HG03521 (cell line): ENCODE results near the gene ZNF750.

Source experiments
- ATAC-seq: cut with Tn5 transposase; IDR thresholded peaks from one replicate; pipeline ENCODE4 v1.9.1; 2021; ENCODE audit warnings: mild to moderate bottlenecking, moderate library complexity; ENCODE audit not compliant: unreplicated experiment

ZNF750 gene

GRCh38 chr17:82860606-82861392 is 21.0 kb upstream of the ZNF750 start:
- no peak for ATAC-seq

GRCh38 chr17:82859431-82860403 is 19.9 kb upstream of the ZNF750 start:
- ATAC-seq = no peak

GRCh38 chr17:82858376-82859126 is 18.7 kb upstream of the ZNF750 start:
- no peak for ATAC-seq

GRCh38 chr17:82856361-82856760 is 16.5 kb upstream of the ZNF750 start:
- ATAC-seq = no peak

- ATAC-seq = no peak
These were observed 14.4 kb upstream of the ZNF750 start for GRCh38 chr17:82854226-82854625.

- no peak for ATAC-seq
These were observed 11.6 kb upstream of the ZNF750 start for GRCh38 chr17:82851381-82851780.

- ATAC-seq = no peak
These were observed 9.5 kb upstream of the ZNF750 start for GRCh38 chr17:82849076-82849945.

- no peak for ATAC-seq
These were observed 8.3 kb upstream of the ZNF750 start for GRCh38 chr17:82848022-82848592.

GRCh38 chr17:82846061-82846691 is 6.4 kb upstream of the ZNF750 start:
- ATAC-seq = no peak

GRCh38 chr17:82845163-82845807 is 5.5 kb upstream of the ZNF750 start:
- ATAC-seq = no peak

- ATAC-seq = no peak
These were observed 5.0 kb upstream of the ZNF750 start for GRCh38 chr17:82844796-82845162.

GRCh38 chr17:82843904-82844680 is 4.3 kb upstream of the ZNF750 start:
- no peak for ATAC-seq

- no peak for ATAC-seq
These were observed 2.2 kb upstream of the ZNF750 start for GRCh38 chr17:82841921-82842596.

- ATAC-seq = no peak
These were observed 609 bp upstream of the ZNF750 start for GRCh38 chr17:82840431-82840831.

GRCh38 chr17:82838386-82839063 is 1.3 kb downstream of the ZNF750 start:
- no peak for ATAC-seq

- no peak for ATAC-seq
These were observed 2.1 kb downstream of the ZNF750 start for GRCh38 chr17:82837586-82838320.
